HuH-7.5 (cell line): Measurements from ENCODE around the gene SCLY.
"Not testable (repeated sequence)": the region's sequence is repeated elsewhere in the genome, so short reads cannot be mapped to it uniquely, and the experiment has no call there.

Experiments
- DNase-seq: peaks from one replicate; pipeline ENCODE4 v3.0.0; 2011; ENCODE audit warnings: low spot score

Gene SCLY

DNA sequence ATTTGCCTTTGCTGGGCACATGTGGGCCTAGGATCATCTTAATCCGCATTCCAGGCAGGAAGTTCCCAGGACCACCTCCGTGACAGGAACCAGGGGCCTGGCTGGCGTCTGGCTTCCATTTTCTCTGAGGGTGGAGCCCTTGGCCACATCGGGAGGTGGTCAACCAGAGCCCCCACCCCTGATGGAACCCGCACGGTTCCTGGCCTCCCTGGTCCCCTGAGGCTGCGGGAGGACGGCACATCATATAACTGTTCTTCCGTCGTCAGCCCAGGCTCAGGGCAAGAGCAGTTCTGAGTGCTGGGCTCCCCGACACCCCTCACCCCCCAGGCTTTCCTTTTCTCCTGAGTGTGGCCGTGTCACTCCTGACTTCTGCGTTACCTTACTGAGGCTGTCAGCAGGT, 52.8 kb downstream of the SCLY start:
- DNase-seq: no peak

DNA sequence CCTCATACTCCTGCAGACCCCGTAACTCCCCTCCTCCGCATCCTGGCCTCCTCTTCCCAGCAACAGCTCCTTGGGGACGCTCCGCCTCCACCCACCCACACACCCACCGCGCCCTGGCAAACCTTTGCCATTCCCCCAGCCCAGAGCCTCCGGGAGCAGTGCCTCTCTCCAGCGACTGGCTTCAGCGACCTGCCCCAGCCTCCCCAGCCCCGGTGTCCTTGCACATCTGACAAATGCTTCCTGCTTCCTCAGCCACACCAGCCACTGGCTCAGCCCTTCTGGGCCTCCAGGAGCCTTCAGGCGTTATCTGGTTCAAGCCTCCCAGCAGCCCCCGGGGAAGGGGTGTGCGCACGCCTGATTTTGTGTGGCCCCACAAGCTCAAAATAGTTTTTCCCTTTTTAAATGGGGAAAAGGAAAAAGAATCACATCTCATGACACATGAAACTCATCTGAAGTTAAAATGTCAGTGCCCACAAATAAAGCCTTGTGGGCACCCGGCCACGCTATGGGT, 53.6 kb downstream of the SCLY start:
- DNase-seq: no peak

DNA sequence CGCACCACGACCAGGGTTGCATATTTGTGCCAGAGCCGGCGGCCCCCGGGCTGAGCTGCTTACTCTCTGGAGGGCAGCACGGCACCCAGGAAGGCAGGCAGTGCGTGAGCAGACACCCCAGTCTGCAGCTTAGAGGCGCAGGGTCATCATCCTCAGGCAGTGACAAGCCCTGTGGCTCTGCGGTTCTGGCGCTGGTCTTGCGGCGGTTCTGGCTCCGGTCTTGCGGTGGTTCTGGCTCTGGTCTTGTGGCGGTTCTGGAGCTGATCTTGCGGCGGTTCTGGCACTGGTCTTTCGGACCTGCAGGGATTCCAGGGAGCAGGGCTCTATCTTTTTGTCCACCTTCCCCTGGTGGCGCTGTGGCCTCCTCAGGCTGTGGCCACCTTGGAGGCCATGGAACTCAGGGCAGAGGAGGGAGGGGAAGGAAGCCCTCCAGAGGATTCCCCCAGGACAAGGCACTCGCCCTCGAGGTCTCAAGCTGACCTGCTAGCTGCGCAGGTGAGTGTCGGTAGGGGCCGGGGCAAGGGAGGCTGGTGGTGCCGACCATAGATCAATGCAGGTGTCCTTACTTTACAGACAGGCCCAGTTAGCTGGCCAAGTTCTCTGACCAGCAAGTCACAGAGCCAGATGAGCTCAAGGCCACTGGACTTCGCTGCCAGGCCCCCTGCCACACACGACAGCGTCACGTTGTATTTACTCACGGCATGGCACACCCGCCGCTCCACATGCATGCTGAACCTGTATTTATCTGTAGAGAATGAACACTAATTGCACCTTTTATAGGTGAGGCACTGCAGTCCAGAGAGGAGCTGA, 54.3 kb downstream of the SCLY start:
- DNase-seq: no peak

DNA sequence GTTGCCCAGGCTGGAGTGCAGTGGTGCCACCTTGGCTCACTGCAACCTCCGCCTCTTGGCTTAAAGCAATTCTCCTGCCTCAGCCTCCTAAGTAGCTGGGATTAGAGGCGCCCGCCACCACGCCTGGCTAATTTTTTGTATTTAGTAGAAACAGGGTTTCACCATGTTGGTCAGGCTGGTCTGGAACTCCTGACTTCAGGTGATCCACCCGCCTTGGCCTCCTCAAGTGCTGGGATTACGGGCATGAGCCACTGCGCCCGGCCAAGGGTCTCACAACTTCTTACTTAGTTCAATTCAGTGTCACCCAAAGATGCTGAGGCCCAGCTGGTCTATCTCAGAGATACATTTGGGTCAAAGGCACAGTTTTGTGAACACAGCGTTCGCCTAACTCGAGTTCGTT, 54.9 kb downstream of the SCLY start:
- not testable (repeated sequence) for DNase-seq

DNA sequence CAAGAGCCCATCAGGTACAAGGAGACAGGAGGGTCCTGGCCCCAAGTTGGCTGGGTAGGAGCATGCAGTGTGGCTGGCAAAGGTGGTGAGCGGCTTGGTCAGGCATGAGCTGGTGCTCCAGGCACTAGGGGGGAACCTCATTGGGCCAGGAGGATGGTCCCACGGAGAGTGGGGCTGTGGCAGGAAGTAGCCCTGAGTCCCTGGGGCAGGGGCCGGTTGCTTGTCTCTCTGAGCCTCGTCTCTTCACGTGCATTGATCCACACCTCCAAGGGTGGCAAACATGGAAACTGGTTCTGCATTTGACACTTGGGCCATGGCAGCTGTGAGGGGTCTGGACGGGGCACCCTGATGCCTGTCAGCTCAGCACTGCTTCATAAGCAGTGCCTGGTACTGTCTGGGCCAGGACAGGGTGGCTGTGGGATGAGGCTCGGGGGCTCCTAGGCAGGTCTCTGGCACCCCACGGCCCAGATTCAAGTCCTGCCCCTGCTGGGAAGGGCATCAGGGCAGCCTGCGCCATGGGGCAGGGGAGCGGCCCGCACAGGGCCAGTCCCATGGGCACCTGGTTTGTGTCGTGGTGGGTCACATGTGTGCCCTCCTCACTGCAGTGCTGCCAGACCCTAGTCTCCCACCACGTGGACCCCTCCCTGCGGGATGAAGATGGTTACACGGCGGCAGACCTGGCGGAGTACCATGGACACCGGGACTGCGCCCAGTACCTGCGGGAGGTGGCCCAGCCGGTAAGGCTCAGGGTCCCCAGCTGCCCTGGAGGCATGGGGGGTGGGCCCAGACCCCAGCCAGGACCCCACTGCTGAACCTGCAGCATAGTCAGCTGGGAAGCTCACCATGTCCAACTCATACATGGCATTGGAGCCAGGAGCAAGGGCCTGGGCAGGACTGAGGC, 55.7 kb downstream of the SCLY start:
- DNase-seq: no peak

DNA sequence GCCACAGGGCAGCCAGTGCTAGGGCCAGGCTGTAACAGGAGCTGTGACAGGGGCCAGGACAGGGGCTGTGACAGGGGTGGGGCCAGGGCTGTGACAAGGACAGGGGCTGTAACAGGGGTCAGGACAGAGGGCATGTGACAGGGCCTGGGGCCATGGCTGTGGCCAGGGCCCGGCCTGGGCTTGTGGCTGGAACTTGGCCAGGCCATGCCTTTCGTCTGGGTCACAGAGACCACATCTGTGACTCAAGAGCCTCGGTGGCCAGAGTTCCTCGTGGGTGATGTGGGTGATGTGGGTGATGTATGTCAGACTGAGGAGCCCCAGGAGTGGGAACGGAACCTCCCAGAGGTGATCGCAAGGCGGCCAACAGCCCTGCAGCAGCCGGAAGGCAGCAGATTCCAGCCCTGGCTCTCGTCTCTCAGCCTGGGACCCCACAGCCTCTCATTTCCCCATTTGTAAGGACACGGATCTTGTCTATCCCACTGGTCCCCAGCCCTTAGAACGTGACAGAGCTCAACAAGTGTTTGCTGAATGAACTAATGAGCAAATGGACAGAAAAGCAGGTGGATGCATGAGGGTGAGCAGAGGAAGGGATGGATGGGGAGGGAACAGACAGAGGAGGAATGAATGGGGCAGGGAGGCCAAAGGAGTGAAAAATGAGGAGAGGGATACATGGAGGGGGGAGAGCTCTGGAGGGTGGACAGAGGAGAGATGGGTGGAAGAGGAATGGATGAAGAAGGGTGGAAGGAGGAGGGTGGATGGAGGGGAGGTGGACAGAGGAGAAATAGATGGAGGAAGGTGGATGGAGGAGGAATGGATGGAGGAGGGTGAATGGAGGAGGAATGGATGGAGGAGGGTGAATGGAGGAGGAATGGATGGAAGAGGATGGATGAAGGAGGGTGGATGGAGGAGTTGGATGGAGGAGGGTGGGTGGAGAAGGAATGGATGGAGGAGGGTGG, 56.7 kb downstream of the SCLY start:
- DNase-seq: no peak

DNA sequence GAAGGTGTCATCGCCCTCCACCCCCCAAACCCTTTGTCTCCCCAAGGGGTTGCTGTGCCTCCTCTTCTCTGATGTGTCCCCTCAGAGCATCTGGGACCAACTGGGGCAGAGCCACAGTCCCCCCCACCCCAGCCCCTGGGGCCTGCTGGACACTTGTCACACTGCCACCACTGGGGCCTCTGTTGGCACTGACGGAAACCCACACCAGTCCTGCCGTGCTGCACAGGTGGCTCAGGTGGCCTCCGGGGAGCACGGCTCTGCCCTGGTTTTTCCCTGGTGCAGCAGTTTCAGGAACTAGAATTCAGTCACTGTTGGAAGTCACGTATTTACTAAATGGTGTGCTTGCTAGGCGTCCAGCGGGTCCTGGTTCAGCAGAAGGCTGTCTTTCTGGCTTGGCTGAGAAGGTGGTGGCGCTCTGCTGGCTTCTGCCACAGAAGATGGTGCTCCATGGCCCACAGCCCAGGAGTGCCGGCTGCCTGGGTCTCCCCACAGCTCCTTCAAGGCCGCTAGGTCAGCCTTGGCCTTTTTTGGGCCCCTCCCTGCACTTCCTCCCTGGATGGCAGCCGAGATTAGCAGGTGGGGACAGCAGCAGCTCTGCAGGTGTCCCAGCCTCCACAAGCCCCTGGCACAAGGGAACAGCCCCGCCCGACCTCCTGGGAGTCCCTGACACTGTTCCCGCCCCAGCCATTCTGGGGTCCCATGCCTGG, 59.1 kb downstream of the SCLY start:
- DNase-seq: no peak

DNA sequence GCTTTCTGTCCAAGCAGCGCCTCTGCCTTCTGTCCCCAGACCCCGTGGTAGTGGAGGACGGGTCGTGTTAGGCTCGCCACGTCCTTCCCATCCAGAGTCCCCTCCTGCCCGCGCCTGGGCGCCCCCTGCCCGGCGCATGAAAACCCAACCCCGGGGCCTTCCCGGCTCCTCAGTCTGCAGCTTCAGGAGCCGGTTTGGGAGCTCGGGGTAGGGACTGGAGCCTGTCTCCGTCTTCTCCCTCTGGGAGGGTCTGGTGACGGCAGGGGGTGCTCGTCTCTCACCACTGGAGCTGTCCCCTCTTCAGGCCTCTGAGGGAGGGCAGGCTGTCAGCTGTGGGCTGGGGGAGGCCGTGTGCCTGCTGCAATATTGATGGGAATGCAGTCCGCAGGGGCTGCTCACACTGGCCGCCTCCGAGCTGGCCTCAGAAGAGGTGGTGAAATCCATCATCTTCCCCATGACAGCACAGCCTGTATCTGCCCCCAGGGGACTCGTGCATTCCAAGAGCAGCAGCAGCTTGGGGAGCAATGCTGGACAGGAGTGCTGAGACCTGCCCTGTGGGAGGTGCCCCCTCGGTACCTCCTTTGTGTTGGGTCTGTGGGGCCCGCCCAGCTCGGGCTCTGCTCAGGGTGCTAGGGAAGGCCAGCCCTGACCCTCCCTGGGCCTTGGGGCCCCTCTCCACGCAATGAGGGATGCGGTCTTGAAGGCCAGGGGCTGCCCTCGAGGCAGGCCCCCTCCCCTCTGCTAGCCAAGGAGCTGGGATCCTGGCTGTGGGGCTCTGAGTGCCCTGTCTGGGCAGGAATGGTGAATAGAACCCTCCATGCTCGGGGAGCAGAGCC, 59.9 kb downstream of the SCLY start:
- peak; percentile 60 for DNase-seq

DNA sequence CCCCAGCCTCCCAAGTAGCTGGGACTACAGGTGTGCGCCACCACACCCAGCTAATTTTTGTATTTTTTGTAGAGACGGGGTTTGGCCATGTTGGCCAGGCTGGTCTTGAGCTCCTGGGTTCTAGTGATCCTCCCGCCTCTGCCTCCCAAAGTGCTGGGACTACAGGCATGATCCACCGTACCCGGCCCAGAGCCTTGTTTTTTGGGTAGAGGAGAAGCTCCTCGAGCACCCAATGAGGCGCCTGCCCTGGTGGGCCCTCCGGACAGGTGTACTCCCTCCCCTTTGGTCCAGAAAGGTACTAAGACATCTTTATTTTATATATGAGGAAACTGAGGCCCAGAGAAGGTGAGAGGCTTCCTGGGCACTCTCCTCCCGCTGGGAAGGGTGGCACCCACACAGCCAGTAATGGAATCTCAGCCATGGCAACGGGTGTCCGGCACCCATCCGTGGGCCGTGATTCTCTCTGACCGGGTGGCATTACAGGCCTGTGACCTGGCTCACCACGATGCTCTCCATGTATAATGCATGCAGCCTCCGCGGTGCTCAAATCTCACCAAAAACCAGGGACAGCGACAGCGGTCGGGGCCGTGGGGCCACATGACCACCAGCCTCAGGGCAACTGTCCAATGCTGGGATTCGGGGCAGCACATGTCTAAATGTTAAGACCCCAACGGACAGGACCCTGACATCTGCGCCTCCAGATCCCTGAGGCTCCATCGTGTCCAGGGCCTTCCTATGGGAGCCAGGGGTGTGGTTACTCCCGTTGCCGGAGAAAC, 60.9 kb downstream of the SCLY start:
- DNase-seq: no peak

DNA sequence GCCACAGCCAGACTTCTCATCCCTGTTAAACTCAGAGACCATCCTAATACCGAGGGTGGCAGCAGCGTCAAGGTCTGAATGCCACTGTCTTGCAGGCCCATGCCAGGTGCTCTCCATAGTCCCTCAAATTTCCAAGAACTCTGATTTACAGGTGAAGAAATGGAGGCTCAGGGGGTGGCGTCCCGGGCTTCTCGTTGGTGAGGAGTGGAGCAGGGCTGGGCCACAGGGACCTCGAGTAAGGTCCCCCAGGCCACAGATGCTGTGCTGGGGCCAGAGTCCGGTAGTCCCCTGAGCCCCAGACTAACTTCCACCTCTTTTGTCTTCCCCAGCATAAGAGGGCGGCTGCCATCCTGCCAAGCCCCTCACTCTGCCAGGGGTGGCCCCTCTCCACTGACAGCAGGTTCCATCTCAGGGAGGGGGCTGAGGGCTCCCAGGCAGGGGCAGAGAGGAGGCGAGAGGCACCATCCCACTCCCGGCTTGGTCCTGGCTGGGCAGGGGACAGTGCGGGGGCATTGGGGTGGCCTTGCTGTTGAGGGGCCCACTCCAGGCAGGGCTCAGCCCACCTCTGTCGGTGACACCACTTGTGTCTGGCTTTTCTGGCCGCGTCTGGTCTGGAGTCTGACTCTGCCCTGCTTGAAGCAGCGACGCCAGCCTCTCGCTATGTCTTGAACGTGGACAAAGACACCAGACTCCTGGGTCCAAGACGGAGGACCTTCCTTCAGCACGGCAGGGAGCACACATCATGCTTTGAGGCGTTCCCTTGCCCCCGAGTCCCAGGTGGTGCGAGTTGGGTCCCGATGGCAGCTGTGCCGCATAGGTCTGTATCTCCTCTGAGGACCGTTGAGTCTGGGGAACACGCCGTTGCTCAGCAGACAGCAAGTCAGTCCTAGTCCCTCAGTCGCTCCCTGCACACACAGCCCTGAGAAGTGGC, 61.8 kb downstream of the SCLY start:
- DNase-seq: no peak

DNA sequence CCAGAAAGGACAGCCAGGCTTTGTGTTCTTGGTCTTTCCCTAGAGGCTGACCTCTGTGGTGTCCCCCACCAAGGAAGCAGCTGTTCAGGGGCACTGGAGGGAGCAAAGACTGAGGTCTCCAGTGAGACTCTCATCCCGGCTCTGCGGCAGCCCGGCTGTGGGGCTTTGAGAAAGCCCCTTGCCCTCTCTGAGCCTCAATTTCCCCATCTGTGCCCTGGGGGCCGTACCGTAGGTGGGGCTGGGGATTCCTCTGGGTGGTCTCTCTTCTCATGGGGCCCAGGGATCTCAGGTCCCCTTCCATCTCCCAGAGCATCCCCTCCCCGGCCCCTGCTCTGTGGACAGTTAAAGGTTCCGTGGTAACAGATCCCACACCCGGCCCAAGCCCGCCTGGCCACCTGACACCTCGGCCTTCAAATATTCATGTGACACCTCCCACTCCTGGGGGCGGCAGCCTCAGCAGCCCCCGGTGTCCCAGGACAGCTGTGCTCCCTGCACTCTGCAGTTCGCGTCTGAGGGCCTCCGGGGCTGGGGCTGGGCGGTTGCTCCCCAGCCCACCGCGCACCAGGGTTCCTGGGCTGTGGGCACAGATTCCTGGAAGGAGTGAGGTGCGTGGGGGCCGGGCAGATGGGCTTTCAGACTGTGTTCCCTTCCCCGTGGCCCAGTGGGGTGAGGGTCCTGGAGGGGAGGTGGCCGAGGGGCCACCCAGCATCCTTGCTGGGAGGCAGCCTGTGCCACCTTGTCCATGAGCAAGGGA, 62.6 kb downstream of the SCLY start:
- DNase-seq: no peak

DNA sequence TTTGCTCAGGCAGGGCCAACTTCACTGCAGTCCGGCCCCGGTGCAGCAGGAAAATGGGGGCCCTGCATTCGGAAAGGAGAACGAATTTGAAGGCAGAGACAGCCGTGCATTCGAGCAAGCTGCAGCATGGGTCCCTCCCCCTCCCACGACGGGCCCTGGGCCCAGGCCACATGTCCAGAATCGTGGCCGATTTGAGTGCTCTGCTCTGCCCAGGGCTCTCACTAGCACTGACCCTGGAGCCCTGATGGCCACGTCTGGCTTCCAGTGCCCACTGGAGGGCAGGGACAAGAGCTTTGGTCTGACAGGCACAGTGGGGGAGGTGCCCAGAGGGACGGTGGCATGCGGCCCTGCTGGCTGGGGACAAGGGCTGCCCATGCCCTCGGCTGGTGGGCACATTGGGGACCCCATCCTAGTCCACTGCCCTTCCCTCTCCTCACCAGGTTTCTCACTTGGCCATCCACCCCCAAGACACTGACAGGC, 63.2 kb downstream of the SCLY start:
- no peak for DNase-seq

DNA sequence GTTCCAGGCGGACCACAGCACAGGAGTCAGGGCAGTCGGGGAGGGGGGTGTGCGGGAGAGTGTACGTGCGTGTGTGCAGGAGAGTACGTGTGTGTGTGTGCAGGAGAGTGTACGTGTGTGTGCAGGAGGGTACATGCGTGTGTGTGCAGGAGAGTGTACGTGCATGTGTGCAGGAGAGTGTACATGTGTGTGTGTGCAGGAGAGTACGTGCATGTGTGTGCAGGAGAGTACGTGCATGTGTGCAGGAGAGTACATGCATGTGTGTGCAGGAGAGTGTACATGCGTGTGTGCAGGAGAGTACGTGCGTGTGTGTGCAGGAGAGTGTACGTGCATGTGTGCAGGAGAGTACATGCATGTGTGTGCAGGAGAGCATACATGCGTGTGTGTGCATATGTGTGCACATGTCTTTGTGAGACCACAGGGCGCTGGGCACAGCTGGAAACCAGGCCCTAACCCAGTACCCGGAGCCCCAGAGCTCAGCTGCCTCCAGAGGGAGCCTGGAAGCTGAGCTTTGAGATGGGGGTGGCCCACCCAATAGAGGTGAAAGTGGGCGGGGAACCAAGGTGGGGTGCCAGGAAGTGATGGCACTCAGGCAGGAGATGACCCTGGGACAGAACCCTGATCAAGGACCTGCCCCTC, 63.8 kb downstream of the SCLY start:
- DNase-seq: no peak

DNA sequence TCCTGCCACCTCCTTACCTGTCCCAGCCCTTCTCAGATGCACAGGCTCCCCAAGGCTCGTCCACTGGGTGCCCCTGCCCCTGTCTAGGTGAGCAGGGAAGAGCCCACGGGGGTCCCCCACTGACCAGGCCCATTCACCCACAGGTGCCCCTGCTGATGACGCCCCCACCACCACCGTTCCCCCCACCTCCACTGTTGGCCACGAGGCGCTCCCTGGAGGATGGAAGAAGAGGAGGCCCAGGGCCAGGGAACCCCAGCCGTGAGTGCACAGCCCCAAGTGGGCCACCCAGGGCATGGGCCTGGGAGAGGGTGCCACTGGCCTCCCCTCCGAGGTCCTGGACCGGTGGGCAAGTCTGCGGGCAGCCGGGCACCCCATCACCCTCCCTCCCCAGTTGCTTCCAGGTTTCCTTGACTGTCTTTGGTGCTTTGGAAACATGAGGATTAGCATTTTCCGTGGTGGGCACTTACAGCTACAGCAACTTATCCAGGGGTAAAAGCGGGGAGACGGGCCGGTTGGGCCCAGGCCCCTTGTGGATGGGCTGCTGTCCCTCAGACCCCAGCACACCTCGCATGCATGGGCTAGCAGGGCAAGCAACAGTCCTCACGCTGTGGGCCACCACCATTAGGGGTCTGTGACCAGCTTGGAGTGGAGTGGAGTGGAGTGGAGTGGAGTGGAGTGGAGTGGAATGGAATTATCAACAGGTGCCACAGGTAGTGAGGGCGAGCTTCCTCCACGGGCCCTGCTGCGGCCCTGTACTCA, 64.5 kb downstream of the SCLY start:
- DNase-seq: no peak

DNA sequence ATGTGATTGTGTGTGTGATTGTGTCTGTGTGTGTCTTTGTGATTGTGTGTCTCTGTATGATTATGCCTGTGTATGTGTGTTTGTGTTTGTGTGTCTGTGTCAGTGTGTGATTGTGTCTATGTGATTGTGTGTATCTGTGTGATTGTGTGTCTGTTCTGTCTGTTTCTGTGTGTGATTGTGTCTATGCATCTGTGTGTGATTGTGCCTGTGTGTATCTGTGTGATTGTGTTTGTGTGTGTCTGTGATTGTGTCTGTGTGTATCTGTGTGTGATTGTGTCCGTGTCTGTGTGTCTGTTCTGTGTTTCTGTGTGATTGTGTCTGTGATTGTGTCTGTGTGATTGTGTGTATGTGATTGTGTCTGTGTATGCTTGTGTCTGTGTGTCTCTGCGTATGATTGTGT, 65.5 kb downstream of the SCLY start:
- DNase-seq: no peak

DNA sequence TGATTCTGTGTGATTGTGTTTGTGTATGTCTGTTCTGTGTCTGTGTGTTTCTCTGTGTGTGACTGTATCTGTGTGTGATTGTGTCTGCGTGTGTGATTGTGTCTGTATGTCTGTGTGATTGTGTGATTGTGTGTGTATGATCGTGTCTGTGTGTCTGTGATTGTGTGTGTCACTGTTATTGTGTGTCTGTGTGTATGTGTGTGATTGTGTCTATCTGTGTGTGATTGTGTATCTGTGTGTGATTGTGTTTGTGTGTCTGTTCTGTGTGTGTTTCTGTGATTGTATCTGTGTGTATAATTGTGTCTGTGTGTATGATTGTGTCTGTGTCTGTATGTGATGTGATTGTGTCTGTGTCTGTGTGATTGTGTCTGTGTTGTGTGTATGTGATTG, 66.0 kb downstream of the SCLY start:
- no peak for DNase-seq
